MM.1S (cell line): ENCODE data around the gene TMEM179.
"Not testable (repeated sequence)": the region's sequence is repeated elsewhere in the genome, so short reads cannot be mapped to it uniquely, and the experiment has no call there.

Source experiments
- DNase-seq: peaks from one replicate; pipeline ENCODE4 v3.0.0-alpha.2; 2015
- H2AFZ ChIP-seq: fragments of 300-600 bp; sonication (generic); 2 replicates; pipeline ENCODE4 v1.6.0; 2016; ENCODE audit warnings: antibody characterized with exemption, low read length
- H3F3A ChIP-seq: fragments of 300-600 bp; sonication (generic); 2 replicates; pipeline ENCODE4 v1.6.1; 2016; ENCODE audit warnings: mild to moderate bottlenecking, antibody characterized with exemption, low read length, moderate library complexity, mixed read lengths; ENCODE audit not compliant: insufficient read depth
- H3K27ac ChIP-seq: fragments of 300-600 bp; sonication (generic); 2 replicates; pipeline ENCODE4 v1.5.1; 2016; ENCODE audit warnings: mild to moderate bottlenecking, low read length
- H3K27me3 ChIP-seq: fragments of 300-600 bp; sonication (generic); replicated peaks from 2 replicates; pipeline ENCODE4 v1.6.0; 2016; ENCODE audit warnings: low read length; ENCODE audit not compliant: insufficient read depth
- H3K36me3 ChIP-seq: fragments of 300-600 bp; sonication (generic); replicated peaks from 2 replicates; pipeline ENCODE4 v1.6.1; 2016; ENCODE audit warnings: mild to moderate bottlenecking, low read length, mixed read lengths; ENCODE audit not compliant: insufficient read depth
- H3K4me1 ChIP-seq: fragments of 300-600 bp; sonication (generic); 2 replicates; pipeline ENCODE4 v1.6.1; 2016; ENCODE audit warnings: low read length, mixed read lengths
- H3K4me2 ChIP-seq: fragments of 300-600 bp; sonication (generic); 2 replicates; pipeline ENCODE4 v1.6.0; 2016; ENCODE audit warnings: low read depth, low read length
- H3K4me3 ChIP-seq: fragments of 300-600 bp; sonication (generic); 2 replicates; pipeline ENCODE4 v1.5.1; 2016; ENCODE audit warnings: low read length, mixed read lengths
- H3K79me2 ChIP-seq: fragments of 300-600 bp; sonication (generic); 2 replicates; pipeline ENCODE4 v1.6.1; 2016; ENCODE audit warnings: mixed run types, low read length, mixed read lengths
- H3K9ac ChIP-seq: fragments of 300-600 bp; sonication (generic); 2 replicates; pipeline ENCODE4 v1.6.1; 2016; ENCODE audit warnings: low read length, mixed read lengths
- H3K9me2 ChIP-seq: fragments of 300-600 bp; sonication (generic); replicated peaks from 2 replicates; pipeline ENCODE4 v1.6.1; 2016; ENCODE audit warnings: mild to moderate bottlenecking, low read length, mixed read lengths; ENCODE audit not compliant: insufficient read depth
- H3K9me3 ChIP-seq: fragments of 300-600 bp; sonication (generic); replicated peaks from 2 replicates; pipeline ENCODE4 v1.6.1; 2016; ENCODE audit warnings: mild to moderate bottlenecking, low read length, mixed read lengths; ENCODE audit not compliant: insufficient read depth
- H4K20me1 ChIP-seq: fragments of 300-600 bp; sonication (generic); 2 replicates; pipeline ENCODE4 v1.6.1; 2016; ENCODE audit warnings: mild to moderate bottlenecking, low read length, moderate library complexity, mixed read lengths; ENCODE audit not compliant: insufficient read depth
- CTCF ChIP-seq: fragments of 300-600 bp; sonication (generic); IDR thresholded peaks from 2 replicates; pipeline ENCODE4 v1.5.1; 2016; ENCODE audit warnings: antibody characterized with exemption, low read length, mixed read lengths
- EZH2 ChIP-seq: fragments of 300-600 bp; sonication (generic); optimal IDR thresholded peaks from 2 replicates; pipeline ENCODE3; 2017; ENCODE audit warnings: low read depth, mild to moderate bottlenecking, antibody characterized with exemption, low read length, mixed read lengths
- EZH2phosphoT487 ChIP-seq: fragments of 300-600 bp; sonication (generic); IDR thresholded peaks from 2 replicates; pipeline ENCODE4 v1.6.1; 2018; ENCODE audit warnings: antibody characterized with exemption, low read length

The TMEM179 gene

DNA sequence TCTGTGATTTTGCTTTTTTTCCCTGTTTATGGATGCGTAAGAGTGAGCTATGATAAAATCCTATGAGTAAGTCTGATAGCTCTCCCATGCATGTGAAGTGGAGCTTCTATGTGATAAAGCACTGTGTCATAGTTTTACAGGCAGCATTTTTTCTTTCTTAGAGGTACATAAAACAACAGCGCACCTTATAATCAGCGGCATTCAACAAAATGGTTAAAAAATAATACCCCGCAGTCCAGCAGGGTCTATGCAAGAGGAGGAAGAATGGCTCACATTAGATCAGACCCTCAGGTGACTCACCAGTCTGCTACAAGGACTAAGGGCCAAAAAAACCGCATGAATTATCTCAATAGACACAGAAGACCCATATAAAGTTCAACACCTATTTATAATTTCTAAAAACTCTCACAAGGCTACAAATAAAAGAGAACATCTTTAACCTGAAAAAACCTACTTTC lies 33.0 kb upstream of the TMEM179 start:
- Histone ChIP-seq H3K27ac (no peak overlapping the region), H3K36me3 (no peaks in the 10 kb centered on the region), H3K4me2 (no peak overlapping the region), H4K20me1 (no peaks in the 10 kb centered on the region), H3K9ac (no peak overlapping the region), H3K9me2 (no peaks in the 10 kb centered on the region), H3K79me2 (no peaks in the 10 kb centered on the region), H3K4me1 (no peaks in the 10 kb centered on the region), H2AFZ (no peak overlapping the region), H3F3A (no peaks in the 10 kb centered on the region), H3K9me3 (no peaks in the 10 kb centered on the region), H3K27me3 (peaks cover 37% of the 10 kb centered on the region), H3K4me3 (no peak overlapping the region)
- TF ChIP-seq EZH2phosphoT487: no peak
- no peak for TF ChIP-seq CTCF
- TF ChIP-seq EZH2: no peak
- DNase-seq: no peak

- H3K9me2 ChIP-seq, DNase-seq, H3K4me1 ChIP-seq, H3K9ac ChIP-seq, H3K9me3 ChIP-seq, H3K27ac ChIP-seq, H3F3A ChIP-seq, H3K4me3 ChIP-seq, H2AFZ ChIP-seq, H3K36me3 ChIP-seq, H3K4me2 ChIP-seq, H4K20me1 ChIP-seq, H3K79me2 ChIP-seq: not testable (repeated sequence)
- H3K27me3 ChIP-seq: peaks cover 37% of the 10 kb centered on the region
These were observed 32.4 kb upstream of the TMEM179 start for GRCh38 chr14:104636846-104637545.

- Histone ChIP-seq H3F3A (no peaks in the 10 kb centered on the region), H3K9ac (no peak overlapping the region), H3K27me3 (peaks cover 37% of the 10 kb centered on the region), H3K79me2 (no peaks in the 10 kb centered on the region), H3K9me2 (no peaks in the 10 kb centered on the region), H4K20me1 (no peaks in the 10 kb centered on the region), H3K4me3 (no peak overlapping the region), H2AFZ (no peak overlapping the region), H3K27ac (no peak overlapping the region), H3K9me3 (no peaks in the 10 kb centered on the region), H3K36me3 (no peaks in the 10 kb centered on the region), H3K4me1 (no peaks in the 10 kb centered on the region), H3K4me2 (no peak overlapping the region)
- TF ChIP-seq CTCF (no peak), EZH2phosphoT487 (no peak), EZH2 (no peak)
- no peak for DNase-seq
These were observed 31.6 kb upstream of the TMEM179 start for GRCh38 chr14:104636131-104636530.

GRCh38 chr14:104635717-104636116 lies 31.1 kb upstream of the TMEM179 start:
- Histone ChIP-seq H3K9me3 (no peaks in the 10 kb centered on the region), H3K9me2 (no peaks in the 10 kb centered on the region), H2AFZ (no peak overlapping the region), H3K27me3 (peaks cover 37% of the 10 kb centered on the region), H3K9ac (no peak overlapping the region), H4K20me1 (no peaks in the 10 kb centered on the region), H3K36me3 (no peaks in the 10 kb centered on the region), H3K27ac (no peak overlapping the region), H3K79me2 (no peaks in the 10 kb centered on the region), H3F3A (no peaks in the 10 kb centered on the region), H3K4me3 (no peak overlapping the region), H3K4me1 (no peaks in the 10 kb centered on the region), H3K4me2 (no peak overlapping the region)
- DNase-seq: no peak
- TF ChIP-seq EZH2 (no peak), CTCF (no peak), EZH2phosphoT487 (no peak)
